Prostate gland (tissue), 2 donors: ENCODE measurements around the gene ATP11B.

Experiments used
- POLR2A ChIP-seq: fragments of 450-650 bp; IDR thresholded peaks from one replicate; pipeline ENCODE4 v1.6.1; 2016; ENCODE audit warnings: antibody characterized with exemption, mild to moderate bottlenecking
- POLR2AphosphoS5 ChIP-seq: sonication (generic); formaldehyde crosslinking; IDR thresholded peaks from one replicate; pipeline ENCODE4 v1.6.1; 2017; ENCODE audit warnings: antibody characterized with exemption
- TF ChIP-seq, protein P1 (sequence below), 4 experiments: fragments of 200-600 bp in 2 of 4; fragments of 450-650 bp in 2 of 4; sonication (generic) in 2 of 4; IDR thresholded peaks; 1 replicate in 3 of 4; 2 replicates in 1 of 4; pipeline ENCODE4 v1.5.1; 2016 to 2019; ENCODE audit warnings: antibody characterized with exemption in 4 of 4, mild to moderate bottlenecking in 2 of 4, moderate library complexity in 2 of 4

- TF ChIP-seq, protein P1, sequence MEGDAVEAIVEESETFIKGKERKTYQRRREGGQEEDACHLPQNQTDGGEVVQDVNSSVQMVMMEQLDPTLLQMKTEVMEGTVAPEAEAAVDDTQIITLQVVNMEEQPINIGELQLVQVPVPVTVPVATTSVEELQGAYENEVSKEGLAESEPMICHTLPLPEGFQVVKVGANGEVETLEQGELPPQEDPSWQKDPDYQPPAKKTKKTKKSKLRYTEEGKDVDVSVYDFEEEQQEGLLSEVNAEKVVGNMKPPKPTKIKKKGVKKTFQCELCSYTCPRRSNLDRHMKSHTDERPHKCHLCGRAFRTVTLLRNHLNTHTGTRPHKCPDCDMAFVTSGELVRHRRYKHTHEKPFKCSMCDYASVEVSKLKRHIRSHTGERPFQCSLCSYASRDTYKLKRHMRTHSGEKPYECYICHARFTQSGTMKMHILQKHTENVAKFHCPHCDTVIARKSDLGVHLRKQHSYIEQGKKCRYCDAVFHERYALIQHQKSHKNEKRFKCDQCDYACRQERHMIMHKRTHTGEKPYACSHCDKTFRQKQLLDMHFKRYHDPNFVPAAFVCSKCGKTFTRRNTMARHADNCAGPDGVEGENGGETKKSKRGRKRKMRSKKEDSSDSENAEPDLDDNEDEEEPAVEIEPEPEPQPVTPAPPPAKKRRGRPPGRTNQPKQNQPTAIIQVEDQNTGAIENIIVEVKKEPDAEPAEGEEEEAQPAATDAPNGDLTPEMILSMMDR (IDR thresholded peaks at IDR 0.05), result no peak
- no peak for TF ChIP-seq POLR2AphosphoS5
- TF ChIP-seq POLR2A, result no peak
These were observed 18.8 kb downstream of the ATP11B start for GRCh38 chr3:182812123-182812522.
